ENCODE data around the gene ZNF561.

DNA sequence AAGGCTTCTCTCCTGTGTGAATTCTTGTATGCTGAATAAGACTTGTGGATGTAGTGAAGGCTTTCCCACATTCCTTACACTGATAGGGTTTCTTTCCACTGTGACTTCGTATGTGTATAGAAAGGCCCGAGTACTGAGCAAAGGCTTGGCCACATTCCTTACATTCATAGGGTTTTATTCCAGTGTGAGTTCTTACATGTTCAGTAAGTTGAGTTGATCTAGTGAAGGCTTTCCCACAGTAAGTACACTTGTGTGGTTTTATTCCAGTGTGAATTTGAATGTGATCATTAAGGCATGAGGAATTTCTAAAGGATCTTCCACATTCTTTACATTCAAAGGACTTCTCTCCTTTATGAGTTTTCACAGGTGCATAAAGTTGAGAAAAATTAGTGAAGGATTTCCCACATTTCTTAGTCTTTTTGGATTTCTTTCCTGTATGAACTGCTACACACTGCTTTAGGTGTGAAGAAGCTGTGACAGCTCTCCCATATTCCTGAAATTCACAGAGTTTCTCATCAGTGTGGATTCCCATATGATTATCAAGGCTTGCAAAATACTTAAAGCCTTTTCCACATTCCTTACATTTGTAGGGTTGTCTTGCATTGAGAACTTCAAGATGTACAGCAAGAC, 10.4 kb downstream of the ZNF561 start:
- TF ChIP-seq POLR2A (IDR thresholded peaks at IDR 0.05; ENCODE audit: low read length) (no peak), GATA1 (IDR thresholded peaks at IDR 0.05; ENCODE audit: low read depth, low read length) (no peak)
